ENCODE data around the gene KIRREL3.

GRCh38 chr11:126630488-126630887 is 370.1 kb downstream of the KIRREL3 start:
- TF ChIP-seq CTCF (IDR thresholded peaks at IDR 0.05 in 8 of 11, conservative IDR thresholded peaks at IDR 0.05 in 3 of 11) (no peak), POLR2A (IDR thresholded peaks at IDR 0.05) (no peak)
